HG03457 (cell line): ENCODE measurements around the gene ADRA2B.
"Not testable (repeated sequence)": the region's sequence is repeated elsewhere in the genome, so short reads cannot be mapped to it uniquely, and the experiment has no call there.

Experiments
- ATAC-seq: cut with Tn5 transposase; IDR thresholded peaks from one replicate; pipeline ENCODE4 v1.9.1; 2021; ENCODE audit warnings: moderate number of reproducible peaks; ENCODE audit not compliant: unreplicated experiment

The ADRA2B gene

GRCh38 chr2:96116424-96116878, at the start of gene ADRA2B:
TSS of gene ADRA2B (minus strand) at chr2:96116571. CDS start at chr2:96116149, 422 bp downstream.
- no peak for ATAC-seq

GRCh38 chr2:96164459-96165184, 48.3 kb upstream of the ADRA2B start:
- ATAC-seq = peak; percentile 58

GRCh38 chr2:96163768-96164429, 47.5 kb upstream of the ADRA2B start:
- peak; percentile 37 for ATAC-seq

- no peak for ATAC-seq
These were observed 47.0 kb upstream of the ADRA2B start for GRCh38 chr2:96163415-96163767.

GRCh38 chr2:96161898-96162297, 45.5 kb upstream of the ADRA2B start:
- ATAC-seq = no peak

GRCh38 chr2:96160366-96160765, 44.0 kb upstream of the ADRA2B start:
- ATAC-seq = not testable (repeated sequence)

GRCh38 chr2:96159084-96159830, 42.9 kb upstream of the ADRA2B start:
- no peak for ATAC-seq

- ATAC-seq = no peak
These were observed 42.2 kb upstream of the ADRA2B start for GRCh38 chr2:96158554-96158940.

GRCh38 chr2:96157649-96158553, 41.5 kb upstream of the ADRA2B start:
- ATAC-seq = peak; percentile 45

- peak; percentile 36 for ATAC-seq
These were observed 40.7 kb upstream of the ADRA2B start for GRCh38 chr2:96156926-96157648.

- ATAC-seq = no peak
These were observed 39.8 kb upstream of the ADRA2B start for GRCh38 chr2:96156011-96156820.

- no peak for ATAC-seq
These were observed 38.4 kb upstream of the ADRA2B start for GRCh38 chr2:96154506-96155380.

- ATAC-seq = no peak
These were observed 37.6 kb upstream of the ADRA2B start for GRCh38 chr2:96153991-96154431.

- ATAC-seq = no peak
These were observed 36.9 kb upstream of the ADRA2B start for GRCh38 chr2:96153291-96153713.

GRCh38 chr2:96152304-96153161, 36.2 kb upstream of the ADRA2B start:
- no peak for ATAC-seq

- ATAC-seq = no peak
These were observed 35.4 kb upstream of the ADRA2B start for GRCh38 chr2:96151595-96152303.
